ENCODE measurements around the gene LCE3B. TPM values are rescaled to one million over a fixed set of nuclear protein-coding genes. Genes with fewer than 3 reads are reported as not detected.

LCE3B gene
- total RNA-seq, 1 experiment from 2014 or later = not detected

- no peak for TF ChIP-seq FOXP4 (CRISPR knock-in tag; IDR thresholded peaks at IDR 0.05)
- TF ChIP-seq SP1 (CRISPR knock-in tag; conservative IDR thresholded peaks at IDR 0.05) = no peak
- TF ChIP-seq HMGA2 (CRISPR knock-in tag; IDR thresholded peaks at IDR 0.05) = no peak
- no peak for TF ChIP-seq E2F1 (CRISPR knock-in tag; IDR thresholded peaks at IDR 0.05)
These were observed 33.0 kb downstream of the LCE3B start (continued) for GRCh38 chr1:152646656-152647055.

- H3K27ac Mint-ChIP-seq = no peak overlapping the region
- POLR2A ChIA-PET = no interaction called here
- H3K9me3 Mint-ChIP-seq = peaks cover 84% of the 10 kb centered on the region
- peak; percentile 51 for DNase-seq (ENCODE audit: low spot score)
- H3K4me3 Mint-ChIP-seq = no peak overlapping the region
- H3K4me1 Mint-ChIP-seq = no peaks in the 10 kb centered on the region
- CTCF ChIA-PET = interaction anchor here (0.7 to 1.3 kb wide), 4 partner anchors 12 to 566 kb away, joined by 4 to 5 read pairs (median 4); no protein-coding TSS in a partner anchor
- peaks cover 62% of the 10 kb centered on the region for H3K36me3 Mint-ChIP-seq
- ATAC-seq = peak; percentile 71; the same call in 1 of the 2 replicates
- TF ChIP-seq EMX1 (CRISPR knock-in tag; IDR thresholded peaks at IDR 0.05) = no peak
- H3K27me3 Mint-ChIP-seq (ENCODE audit: low read depth) = peaks cover 3% of the 10 kb centered on the region; the same call in 1 of the 2 replicates
These were observed 40.5 kb downstream of the LCE3B start for GRCh38 chr1:152654110-152654509.

DNA sequence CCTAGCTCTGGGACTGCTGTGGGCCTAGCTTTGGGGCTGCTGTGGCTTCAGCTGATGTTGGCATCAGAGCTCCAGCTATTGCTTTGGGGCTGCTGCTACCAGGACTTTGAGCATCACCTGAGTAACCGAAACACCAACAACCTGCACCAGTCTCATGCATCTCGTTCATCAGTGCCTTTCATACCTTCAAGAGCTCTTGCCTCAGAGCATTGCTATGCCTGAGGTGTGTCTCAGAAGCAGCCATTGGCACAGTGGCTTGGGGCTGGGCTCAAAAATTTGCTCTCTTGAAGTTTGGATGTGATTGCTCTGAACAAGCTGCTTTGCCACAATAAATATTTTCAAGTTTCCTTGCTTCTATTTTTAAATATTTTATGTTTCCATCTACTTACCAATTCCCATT, 42.8 kb downstream of the LCE3B start:
- Mint-ChIP-seq H3K4me3 (no peak overlapping the region), H3K9me3 (peaks cover 84% of the 10 kb centered on the region), H3K36me3 (peaks cover 61% of the 10 kb centered on the region), H3K27ac (no peak overlapping the region), H3K27me3 (ENCODE audit: low read depth) (peaks cover 3% of the 10 kb centered on the region), H3K4me1 (no peaks in the 10 kb centered on the region)
- TF ChIP-seq, protein P1, sequence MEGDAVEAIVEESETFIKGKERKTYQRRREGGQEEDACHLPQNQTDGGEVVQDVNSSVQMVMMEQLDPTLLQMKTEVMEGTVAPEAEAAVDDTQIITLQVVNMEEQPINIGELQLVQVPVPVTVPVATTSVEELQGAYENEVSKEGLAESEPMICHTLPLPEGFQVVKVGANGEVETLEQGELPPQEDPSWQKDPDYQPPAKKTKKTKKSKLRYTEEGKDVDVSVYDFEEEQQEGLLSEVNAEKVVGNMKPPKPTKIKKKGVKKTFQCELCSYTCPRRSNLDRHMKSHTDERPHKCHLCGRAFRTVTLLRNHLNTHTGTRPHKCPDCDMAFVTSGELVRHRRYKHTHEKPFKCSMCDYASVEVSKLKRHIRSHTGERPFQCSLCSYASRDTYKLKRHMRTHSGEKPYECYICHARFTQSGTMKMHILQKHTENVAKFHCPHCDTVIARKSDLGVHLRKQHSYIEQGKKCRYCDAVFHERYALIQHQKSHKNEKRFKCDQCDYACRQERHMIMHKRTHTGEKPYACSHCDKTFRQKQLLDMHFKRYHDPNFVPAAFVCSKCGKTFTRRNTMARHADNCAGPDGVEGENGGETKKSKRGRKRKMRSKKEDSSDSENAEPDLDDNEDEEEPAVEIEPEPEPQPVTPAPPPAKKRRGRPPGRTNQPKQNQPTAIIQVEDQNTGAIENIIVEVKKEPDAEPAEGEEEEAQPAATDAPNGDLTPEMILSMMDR (IDR thresholded peaks at IDR 0.05) = no peak
- TF ChIP-seq ZNF416 (CRISPR knock-in tag; IDR thresholded peaks at IDR 0.05) = no peak
- TF ChIP-seq ZNF138 (CRISPR knock-in tag; conservative IDR thresholded peaks at IDR 0.05) = no peak
- no peak for TF ChIP-seq SMAD3 (CRISPR knock-in tag; IDR thresholded peaks at IDR 0.05; ENCODE audit: borderline replicate concordance)
- TF ChIP-seq ESRRA (CRISPR knock-in tag; IDR thresholded peaks at IDR 0.05; ENCODE audit: borderline replicate concordance) = no peak
- TF ChIP-seq, protein P2, sequence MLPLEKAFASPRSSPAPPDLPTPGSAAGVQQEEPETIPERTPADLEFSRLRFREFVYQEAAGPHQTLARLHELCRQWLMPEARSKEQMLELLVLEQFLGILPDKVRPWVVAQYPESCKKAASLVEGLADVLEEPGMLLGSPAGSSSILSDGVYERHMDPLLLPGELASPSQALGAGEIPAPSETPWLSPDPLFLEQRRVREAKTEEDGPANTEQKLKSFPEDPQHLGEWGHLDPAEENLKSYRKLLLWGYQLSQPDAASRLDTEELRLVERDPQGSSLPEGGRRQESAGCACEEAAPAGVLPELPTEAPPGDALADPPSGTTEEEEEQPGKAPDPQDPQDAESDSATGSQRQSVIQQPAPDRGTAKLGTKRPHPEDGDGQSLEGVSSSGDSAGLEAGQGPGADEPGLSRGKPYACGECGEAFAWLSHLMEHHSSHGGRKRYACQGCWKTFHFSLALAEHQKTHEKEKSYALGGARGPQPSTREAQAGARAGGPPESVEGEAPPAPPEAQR (CRISPR knock-in tag; IDR thresholded peaks at IDR 0.05) = no peak
- TF ChIP-seq TCF7 (CRISPR knock-in tag; IDR thresholded peaks at IDR 0.05; ENCODE audit: low read depth) = no peak
- no peak for TF ChIP-seq ZNF317 (CRISPR knock-in tag; IDR thresholded peaks at IDR 0.05; ENCODE audit: borderline replicate concordance, low read depth)
- TF ChIP-seq TEAD4 (CRISPR knock-in tag; IDR thresholded peaks at IDR 0.05) = no peak
- TF ChIP-seq HMGXB4 (CRISPR knock-in tag; IDR thresholded peaks at IDR 0.05) = no peak
- no peak for TF ChIP-seq ZNF121 (CRISPR knock-in tag; IDR thresholded peaks at IDR 0.05)
- TF ChIP-seq ATF1 (CRISPR knock-in tag; IDR thresholded peaks at IDR 0.05) = no peak
- TF ChIP-seq ATF2 (CRISPR knock-in tag; IDR thresholded peaks at IDR 0.05; ENCODE audit: borderline replicate concordance, low read depth) = no peak
- TF ChIP-seq, protein P3, sequence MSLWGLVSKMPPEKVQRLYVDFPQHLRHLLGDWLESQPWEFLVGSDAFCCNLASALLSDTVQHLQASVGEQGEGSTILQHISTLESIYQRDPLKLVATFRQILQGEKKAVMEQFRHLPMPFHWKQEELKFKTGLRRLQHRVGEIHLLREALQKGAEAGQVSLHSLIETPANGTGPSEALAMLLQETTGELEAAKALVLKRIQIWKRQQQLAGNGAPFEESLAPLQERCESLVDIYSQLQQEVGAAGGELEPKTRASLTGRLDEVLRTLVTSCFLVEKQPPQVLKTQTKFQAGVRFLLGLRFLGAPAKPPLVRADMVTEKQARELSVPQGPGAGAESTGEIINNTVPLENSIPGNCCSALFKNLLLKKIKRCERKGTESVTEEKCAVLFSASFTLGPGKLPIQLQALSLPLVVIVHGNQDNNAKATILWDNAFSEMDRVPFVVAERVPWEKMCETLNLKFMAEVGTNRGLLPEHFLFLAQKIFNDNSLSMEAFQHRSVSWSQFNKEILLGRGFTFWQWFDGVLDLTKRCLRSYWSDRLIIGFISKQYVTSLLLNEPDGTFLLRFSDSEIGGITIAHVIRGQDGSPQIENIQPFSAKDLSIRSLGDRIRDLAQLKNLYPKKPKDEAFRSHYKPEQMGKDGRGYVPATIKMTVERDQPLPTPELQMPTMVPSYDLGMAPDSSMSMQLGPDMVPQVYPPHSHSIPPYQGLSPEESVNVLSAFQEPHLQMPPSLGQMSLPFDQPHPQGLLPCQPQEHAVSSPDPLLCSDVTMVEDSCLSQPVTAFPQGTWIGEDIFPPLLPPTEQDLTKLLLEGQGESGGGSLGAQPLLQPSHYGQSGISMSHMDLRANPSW (CRISPR knock-in tag; conservative IDR thresholded peaks at IDR 0.05; ENCODE audit: low read depth) = no peak
- TF ChIP-seq SP1 (CRISPR knock-in tag; conservative IDR thresholded peaks at IDR 0.05) = no peak
- TF ChIP-seq ZNF671 (CRISPR knock-in tag; IDR thresholded peaks at IDR 0.05) = no peak
- ChIA-PET CTCF (no interaction called here), POLR2A (no interaction called here)
- ATAC-seq (no peak), DNase-seq (ENCODE audit: low spot score) (no peak)

Data from WTC11 (cell line).